Hematopoietic multipotent progenitor cell treated with erythropoietin and hydrocortisone succinate and interleukin-3 and kit ligand, for 8 days (in vitro differentiated cells): Measurements from ENCODE around the gene CCDC34.

Source experiments
- DNase-seq: peaks from one replicate; pipeline ENCODE4 v3.0.0-alpha.2; 2015

Gene CCDC34

DNA sequence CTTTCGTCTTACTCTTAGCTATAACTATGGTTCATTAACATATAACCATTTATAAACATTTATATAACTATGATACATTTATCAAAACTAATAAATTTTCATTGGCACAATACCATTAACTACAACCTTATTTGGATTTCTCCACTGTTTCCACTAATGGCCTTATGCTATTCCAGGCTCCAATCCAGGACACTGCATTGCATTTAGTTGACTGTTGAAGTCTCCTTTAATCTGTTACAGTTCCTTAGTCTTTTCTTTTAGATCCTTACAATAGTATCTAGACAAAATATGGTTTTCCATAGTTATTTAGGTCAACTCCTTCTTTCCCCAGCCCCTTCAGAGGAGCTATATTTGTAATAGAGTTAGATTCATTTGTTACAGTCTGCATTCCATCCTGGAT lies 47.2 kb downstream of the CCDC34 start:
- DNase-seq: no peak

DNA sequence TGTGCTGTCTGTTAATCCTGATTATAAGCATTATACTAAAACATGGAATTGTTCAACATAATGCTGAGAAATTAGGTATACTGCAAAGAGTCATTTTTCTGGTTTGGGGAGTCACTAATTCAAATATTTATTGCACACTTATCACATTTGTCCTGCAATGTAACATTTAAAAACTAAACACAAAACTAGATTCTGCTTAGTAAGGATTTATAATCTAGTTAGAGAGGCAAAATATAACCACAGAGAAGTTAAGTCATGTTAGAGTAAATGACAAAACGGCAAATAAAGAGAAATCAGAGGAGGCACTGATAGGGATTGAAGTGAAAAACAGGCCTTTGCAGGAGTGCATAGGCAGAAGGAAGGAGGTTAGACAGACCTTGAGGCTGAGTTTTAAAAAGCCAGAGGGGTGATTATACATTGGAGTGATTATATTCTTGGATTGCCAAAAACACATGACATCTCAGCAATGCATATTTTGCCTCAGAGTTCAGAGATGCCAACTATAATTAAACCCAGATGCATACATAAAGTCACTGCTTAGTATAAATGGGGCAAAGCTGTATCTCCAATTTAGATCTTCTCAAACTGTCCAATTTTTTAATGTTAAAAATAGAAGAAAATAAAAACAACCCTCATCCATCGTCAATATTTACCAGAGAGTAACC lies 49.7 kb downstream of the CCDC34 start:
- no peak for DNase-seq

DNA sequence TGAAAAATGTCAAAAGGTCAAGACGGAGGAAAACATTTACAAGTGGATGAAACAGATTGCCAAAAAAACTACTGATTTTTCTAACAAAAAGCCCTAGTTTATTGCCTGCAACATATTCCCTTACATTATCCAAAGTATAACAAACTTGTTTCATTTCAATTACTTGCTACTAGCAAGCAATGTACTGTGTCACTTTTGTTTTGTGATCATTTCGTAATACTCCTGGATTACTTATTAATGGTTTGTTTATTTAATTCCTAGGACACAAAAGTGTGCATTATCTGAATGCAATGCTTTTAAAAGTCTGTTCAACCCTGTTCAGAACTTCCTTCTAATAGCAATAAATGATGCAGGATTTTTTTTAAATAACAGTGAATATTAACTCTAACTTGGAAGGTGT lies 50.9 kb downstream of the CCDC34 start:
- DNase-seq: no peak

DNA sequence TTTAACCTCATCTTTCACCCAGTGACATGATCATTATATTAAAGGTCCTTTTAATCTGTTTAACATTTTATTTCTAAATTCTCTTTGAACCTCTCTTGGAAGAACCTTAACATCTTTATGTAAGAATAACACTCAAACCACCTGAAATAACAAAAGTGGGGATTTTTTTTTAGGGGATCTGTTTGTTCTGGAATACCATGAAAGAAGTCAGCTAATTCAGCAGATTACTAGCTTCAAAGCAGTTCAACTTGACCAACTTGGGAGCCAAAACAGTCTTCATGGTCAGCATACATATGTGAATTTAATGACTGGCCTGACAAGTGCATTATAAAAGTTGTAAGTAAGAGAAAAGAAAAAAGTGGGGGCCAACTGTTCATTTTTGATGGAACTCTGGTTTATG lies 52.3 kb downstream of the CCDC34 start:
- DNase-seq: no peak

DNA sequence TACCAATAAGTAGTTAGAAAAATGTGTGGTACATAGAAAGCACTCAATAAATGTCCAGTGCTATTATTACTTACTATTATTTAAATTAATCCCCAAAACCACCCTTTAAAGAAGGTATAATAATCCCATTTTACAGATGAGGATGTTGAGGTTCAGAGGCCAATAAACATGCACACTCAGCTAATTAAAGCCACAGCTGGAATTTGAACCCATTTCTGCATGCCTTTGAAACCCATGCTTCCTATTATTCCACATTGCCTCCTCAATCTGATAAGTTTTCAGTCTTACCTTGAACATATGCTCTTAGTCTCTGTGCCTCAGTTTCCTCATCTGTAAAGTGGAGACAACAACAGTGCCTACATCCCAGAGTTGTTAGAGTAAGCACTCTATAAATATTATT lies 52.8 kb downstream of the CCDC34 start:
- DNase-seq: no peak

DNA sequence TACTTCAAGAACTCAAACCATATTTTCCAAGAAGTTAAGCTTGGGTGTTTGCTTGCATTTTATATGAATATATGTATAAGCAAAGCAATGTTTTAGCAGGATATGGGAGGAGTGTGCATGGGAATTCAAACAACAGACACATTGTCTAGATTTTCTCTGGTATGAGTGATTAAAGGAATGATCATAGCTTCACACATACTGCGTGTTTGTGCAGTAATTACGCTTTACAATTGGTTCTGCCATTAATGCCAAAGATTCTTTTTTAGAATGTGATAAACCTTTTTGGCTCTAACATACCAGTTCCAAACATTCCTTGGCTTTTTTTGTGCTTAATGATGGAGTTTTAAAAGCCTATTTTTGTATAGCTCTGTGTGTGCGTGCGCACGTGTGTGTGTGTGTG lies 54.0 kb downstream of the CCDC34 start:
- DNase-seq: no peak

DNA sequence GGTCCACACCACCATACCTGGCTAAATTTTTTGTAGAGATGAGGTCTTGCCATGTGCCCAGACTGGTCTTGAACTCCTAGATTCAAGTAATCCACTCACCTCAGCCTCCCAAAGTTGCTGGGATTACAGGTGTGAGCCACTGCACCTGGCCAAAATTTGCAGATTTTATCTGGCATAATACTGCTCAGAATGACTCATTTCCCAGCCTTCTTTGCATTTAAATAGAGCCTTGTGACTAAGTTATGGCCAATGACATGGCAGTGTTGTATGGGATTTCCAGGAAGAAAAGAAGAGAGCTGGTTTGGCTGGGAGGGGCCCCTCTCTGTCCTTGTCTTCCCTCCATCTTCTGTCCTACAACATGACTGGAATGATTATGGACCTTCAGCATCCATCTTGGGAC lies 55.8 kb downstream of the CCDC34 start:
- no peak for DNase-seq

DNA sequence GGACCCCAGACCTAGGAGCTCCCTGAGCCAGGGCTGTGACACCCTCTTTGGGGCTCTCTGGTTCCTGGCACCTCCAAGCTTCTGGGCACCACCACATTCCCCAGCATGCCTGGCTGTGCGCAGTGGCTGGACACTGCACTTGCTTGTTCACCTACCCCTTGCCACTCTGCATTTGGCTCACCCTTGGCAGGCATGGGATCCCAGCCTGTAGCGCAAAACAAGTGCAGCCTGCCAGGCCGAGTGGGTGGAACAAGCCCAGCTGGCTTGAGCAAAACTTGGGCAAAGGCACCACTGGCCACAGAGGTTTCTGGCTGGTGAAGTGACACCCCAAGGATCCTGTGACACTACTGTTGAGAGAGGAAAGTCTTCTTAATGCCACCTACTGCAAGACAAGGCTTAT lies 57.3 kb downstream of the CCDC34 start:
- no peak for DNase-seq

DNA sequence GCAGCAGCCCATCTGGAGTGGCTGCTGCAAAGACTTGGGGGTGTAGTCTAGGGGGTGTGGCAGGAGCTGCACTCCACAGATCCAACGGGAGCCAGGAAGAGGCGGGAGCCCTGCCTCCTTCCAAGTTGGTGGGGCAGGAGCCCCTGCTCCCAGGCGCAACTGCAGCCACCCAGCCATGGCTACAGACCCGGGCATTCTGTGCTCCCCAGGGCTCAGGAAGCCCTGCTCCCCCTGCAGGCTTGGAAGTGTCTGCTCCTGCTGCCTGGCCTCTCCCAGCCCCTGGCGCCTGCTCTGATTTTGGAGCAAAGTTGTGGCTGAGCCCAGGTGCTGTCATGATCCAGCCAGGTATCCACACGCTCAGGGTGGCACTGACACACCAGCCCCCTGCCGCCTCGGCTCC lies 58.5 kb downstream of the CCDC34 start:
- no peak for DNase-seq

DNA sequence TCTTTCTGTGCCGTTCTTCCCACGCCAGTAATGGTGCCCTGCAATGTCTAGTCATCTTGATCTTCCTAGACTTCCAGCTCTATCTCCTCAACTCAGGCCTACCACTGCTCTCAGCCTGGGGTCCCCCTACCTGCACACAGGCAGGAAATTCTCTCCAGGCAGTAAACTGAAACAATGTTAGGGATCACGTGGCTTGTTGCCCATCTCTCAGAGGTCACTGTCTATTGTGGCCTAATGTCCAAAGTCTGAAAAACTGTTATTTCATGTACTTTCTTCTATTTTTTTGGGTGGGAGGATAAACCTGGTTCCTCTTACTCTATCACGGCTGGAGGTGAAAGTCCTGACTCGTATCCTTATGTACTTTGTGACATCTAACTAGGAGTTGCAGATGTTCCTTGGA lies 59.1 kb downstream of the CCDC34 start:
- no peak for DNase-seq

DNA sequence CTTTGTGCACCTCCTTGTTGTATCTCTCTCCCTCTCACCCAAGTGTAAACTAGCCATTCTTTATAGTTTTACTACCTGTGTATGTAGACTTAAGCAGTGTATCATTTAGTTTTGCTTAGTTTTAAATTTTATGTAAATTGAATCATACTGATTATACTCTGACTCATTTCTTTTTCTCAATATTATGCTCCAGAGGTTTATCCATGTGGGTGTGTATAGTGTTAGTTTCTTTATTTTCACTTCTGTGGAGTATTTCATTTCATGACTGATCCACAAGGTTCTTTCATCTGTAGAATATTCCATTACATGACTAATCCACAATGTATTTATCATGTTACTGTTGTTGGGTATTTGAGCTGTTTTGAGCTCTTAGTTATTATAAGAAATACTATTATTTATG lies 62.0 kb downstream of the CCDC34 start:
- no peak for DNase-seq

DNA sequence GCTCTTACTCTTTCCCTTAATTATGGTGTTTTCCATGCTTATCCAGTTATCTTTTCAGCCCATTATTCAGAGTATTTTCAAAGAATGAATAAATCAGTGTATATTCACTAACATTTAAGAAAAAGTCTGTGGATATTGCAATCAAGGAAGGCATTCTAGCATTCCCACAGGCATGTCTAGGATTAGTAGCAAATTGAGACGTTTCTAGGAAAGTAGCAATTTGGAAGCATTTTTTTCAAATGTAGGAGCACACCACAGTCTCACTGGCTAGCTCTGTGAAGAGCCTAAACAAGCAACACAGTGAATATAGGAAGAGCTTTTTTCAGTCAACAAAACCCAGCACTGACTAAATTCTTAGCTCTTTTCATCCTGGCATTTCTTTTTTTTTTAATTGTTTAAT lies 65.4 kb downstream of the CCDC34 start:
- DNase-seq: no peak

DNA sequence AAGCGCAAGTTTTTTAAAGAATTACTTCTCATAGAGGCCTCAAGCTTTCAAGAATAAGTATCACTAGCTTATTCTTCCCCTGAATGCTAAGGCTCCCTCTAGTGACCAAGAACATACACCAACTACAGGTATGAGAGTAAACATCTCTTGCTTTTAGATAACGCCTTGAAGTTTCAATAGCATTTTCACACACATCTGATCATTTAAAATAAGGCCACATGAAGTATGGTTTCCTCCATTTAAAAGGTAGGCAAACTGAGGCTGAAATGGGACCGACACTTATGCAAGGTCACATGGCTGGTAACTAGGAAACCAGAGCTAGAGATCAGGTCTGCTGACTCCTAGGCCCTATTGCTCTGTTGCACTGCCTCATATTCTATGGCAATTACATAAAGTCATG lies 66.5 kb downstream of the CCDC34 start:
- peak; percentile 58 for DNase-seq

DNA sequence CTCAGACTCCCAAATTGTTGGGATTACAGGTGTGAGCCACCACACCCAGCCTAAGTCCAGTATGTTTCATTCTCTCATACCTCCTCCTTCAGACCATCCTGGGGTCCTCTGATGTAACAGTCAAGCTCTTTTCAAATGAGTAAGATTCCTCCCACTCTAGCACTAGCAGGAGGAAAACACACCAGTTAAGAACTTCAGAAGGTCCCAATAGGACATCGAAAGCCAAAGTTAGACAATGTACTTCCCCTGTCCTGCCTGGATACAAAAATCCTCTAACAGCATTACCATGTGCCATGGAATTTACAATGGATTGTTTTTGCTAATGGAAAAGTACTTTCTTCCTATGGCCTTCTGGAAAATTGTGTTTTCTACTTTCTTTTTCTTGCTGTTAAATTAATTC lies 67.1 kb downstream of the CCDC34 start:
- no peak for DNase-seq

DNA sequence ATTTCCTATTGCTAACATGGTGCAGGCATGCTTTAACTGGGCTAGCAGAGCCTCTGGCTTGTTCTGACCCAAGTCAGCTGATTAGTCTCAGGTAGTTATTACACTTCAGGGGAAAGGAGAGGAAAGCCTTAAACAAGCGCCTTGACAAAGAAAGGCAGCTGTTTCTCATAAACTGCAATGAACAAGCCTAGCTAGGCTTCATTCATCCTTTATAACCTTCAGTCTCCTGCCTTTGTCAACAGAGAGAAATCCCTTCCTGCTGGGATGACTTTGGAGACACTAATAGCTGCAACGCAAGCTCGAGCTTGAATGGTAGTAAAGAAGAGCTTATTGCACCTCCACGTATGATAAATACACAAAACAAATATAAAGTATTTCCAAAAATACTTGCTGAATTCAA lies 68.4 kb downstream of the CCDC34 start:
- DNase-seq: no peak

DNA sequence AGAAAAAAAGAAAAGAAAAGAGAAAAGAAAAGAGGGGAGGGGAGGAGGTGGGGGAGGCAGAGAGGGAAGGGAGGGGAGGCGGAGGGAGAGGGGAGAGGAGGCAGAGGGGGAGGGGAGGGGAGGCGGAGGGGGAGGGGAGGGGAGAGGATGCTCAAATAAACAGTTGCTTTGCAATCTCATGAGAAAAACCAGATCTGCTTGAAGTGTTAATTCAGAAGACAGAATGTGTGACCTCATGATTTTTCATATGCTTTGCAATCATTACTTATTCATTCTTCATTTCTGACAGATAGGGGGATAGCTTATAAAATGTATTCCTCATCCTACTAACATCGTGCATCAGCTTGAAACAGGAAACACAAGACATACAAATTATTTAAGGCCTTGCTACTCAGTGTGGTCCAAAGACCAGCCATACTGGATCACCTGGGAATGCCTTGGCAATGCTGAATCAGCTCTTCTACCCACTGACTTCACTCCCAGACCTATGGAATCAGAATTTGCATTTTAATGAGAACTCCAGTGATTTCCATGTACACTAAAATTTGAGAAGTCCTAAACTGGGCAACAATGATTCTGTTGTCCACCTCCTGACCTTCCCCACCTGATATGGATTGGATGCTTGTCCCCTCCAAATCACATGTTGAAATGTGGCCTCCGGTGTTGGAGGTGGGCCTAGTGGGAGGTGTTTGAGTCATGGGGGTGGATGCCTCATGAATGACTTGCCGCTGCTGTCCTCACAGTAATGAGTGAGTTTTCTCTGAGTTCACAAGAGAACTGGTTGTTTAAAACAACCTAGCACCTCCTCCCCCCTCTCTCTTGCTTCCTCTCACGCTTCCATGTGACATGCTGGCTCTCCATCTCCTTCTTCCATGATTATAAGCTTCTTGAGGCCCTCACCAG lies 69.2 kb downstream of the CCDC34 start:
- DNase-seq: no peak

DNA sequence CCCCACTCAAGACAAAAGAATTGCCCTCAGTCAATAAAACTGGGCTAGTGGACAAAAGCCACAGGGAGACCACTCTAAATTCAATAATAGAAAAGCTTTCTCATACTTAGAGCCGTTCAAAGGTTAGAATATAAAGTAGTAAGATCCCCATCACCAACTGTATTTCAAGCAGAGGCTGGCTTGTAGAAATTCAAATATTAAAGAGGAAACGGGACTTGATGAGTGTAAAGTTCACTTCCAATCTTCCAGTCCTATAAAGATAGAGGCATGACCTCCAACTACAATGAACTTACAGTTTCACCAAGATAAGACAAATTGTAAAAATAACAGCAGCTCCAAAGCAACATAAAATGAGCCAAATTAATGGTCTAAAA lies 70.4 kb downstream of the CCDC34 start:
- no peak for DNase-seq

DNA sequence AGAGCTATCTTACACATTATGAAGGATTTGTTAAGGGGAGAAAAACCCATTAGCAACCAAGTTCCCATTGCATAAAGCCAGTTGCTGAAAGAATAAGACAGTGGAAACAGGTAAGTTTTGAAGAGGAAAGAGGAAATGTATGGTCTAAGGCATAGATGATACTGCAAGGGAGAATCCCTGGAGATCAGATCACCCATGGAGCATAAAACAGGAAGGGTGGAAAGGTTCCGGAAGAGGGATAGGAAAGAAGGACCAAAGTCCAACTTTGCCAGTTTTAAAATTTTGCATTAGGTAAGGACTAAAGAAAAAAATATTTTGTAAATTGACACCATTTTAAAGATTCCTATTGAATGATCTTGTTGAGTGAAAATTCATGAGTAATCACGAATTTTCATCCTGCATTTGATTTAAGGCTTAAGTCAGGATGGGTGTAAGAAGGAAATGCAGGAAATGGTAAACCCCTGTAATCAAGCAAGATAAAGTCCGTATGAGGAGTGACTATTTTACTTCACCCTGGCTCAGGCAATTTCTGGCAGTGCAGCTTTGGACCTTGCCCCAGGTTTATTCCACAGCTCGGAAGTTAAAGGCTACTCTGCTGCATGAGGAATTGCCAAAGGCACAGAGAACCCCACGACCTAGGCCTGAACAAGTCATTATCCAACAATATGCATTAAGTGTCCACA lies 70.9 kb downstream of the CCDC34 start:
- no peak for DNase-seq

DNA sequence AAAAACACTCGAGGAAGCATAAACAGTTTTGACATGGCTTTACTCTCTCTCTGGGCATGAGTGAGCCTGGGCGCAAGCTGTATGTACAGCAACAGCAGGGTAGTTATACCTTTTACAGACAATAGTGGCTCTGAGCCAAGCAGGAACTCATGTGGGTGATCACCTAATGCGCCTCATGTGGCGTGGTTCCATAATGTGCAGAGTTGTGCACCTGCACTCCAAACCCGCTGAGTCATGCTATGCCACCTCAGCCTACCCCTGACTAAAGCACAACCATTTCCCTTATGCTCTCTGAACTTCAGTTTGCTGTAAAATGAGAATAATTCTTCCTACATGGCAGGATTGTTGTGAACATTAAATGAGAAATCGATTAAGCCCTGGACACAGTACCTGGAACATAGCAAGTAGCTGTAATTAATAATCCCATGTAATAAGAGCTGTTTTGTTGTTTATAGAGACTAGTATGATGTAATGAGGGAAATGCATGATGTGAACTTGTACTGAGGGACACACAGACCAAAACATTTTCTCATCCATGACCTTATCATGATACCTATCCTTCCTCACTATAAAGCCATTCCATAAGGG lies 71.6 kb downstream of the CCDC34 start:
- no peak for DNase-seq

DNA sequence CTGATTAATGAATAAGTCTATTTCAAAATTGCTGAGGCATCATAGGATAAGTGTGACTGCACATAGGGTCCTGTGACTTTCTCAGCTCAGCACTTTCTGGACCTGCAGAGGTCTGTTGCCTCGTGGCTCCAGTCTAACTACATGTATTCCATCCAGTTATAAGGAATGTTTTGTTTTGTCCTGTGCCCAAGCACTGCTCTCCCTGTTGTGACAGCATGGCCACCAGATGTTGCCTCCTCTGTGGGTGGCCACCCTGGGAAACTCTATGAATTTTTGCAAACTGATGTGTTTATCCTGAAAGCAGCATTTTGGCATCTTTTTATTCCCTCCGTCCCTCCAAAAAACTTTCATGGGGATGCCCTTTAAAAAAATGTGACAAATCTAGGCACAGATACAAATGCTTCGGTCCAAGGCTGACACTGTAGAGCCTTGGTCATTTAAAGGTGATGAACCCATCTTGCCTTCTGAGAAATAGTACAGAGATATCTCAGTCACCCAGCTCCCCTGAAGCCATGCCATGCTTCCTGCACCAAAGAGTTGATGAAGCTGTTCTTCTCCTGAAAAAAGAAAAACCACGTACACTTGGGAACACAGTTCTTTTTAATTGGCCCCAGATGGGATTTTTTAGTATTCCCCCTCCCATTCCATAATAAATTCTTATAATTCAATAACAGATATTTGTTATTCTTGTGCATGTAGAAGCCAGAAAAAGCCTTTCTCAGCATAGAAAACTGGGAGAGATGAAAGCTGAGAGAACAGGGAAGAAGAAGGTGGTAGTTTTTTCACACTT lies 72.6 kb downstream of the CCDC34 start:
- no peak for DNase-seq
